Tongue (tissue), 2 donors: ENCODE results near the gene CYB561A3. TPM values are rescaled to one million over a fixed set of nuclear protein-coding genes. Genes with fewer than 3 reads are reported as not detected.
A peak's percentile ranks its signal among the peaks of the same experiment; 100 is the strongest.
"Not testable (repeated sequence)": the region's sequence is repeated elsewhere in the genome, so short reads cannot be mapped to it uniquely, and the experiment has no call there.

Source experiments
- DNase-seq: peaks from one replicate; pipeline ENCODE4 v3.0.0-alpha.2; 2015
- total RNA-seq: library from RNA; depleted of rRNA; stranded (reverse); fragments of >200 nt; gene quantifications from one replicate; pipeline ENCODE4 v1.2.3, GENCODE V29; 2014

Gene CYB561A3
- total RNA-seq: 14.2 TPM

DNA sequence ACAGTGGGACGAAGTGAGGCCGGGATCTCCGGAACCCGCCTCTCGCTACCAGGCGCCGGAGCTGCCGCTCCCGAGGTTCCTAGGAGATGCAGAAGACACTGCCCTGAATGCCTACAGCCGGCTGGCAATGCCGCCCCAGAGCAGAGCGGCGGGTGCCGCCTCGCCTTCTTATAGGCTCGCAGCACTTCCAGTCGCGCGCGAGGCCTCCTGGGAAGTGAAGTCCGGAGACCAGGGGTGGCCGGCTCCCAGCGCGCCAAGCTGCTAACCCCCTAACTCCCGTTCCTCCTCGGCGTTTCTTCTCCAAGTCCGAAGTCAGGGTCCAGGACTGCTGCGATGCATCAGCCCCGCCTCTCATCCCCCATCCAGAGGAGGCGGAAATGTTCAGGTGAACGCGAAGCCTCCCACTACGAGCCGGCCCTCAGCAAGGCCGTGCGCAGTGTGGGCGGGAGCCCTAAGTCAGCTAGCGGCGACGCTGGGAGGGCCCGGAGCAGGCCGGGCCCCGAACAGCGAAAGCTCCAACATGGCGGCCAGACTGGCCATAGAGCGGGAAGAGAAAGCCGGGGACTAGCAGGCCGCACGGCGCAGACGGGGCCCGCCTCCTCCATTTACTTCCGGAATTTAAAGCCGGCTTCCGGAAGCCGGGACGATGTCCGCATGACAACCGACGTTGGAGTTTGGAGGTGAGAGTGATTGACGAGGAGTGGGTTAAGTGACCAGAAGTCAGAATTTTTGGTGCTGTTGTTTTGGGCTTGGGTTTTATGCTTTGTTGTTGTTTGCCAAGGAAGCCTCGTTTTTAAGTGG lies at the start of gene CYB561A3, which contains the start of gene TMEM138:
Gene CYB561A3 (minus strand): TSS at position 142 of the 801 bp plus-strand sequence. CDS start 5,169 bp downstream, outside the sequence.
Gene TMEM138 (plus strand): TSS at position 634 of the 801 bp plus-strand sequence. CDS start 2,017 bp downstream, outside the sequence.
- peak; percentile 96 for DNase-seq

DNA sequence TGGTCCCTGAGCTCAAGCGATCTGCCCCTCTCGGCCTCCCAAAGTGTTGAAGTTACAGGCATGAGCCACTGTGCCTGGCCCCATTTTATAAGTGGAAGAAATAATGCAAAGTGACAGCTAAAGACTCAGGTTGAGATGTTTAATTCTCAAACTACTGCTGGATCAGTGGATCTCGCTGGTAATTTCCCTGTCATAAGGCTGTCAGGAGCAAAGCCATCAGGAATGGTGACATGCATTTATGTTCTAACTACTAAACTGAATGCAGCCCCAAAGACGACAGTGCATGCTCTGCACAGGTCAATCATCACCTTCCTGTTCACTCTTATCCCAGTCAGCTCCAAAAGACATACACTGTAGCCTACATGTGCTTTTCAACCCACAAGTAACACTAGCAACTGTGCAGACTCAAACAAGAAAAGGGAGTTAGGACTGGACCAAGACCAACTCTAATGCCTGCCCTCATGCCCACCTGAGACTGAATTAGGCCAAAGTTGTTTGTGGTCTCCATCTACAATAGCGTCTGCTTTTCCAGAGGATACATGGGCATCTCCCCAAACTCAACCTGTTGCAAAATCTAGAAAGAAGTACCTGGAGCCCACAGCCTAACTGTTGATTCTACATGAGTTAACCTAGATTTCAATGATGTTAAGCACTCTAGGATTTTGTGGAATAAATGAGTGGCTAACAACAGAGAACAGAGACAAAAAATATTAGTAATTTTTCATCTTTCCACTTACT lies 45.5 kb upstream of the CYB561A3 start:
- DNase-seq: no peak

DNA sequence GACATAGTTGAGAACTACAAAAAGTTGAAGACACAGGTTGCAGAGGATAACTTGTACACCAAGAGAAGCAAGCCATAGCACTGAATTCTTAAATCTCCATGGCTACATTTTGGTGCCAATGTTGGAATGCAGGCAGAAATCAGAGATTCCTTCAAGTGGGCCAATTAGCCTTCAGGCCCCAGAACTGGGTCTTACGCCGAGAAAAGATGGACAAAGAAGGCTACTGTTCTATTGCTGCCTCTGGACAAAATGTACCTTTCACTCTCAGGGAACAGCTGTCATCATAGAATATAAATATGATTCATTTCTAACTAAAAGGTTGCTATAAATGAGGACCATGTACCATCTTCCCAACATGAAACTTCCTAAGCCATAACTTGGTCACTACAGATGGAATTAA lies 44.4 kb upstream of the CYB561A3 start:
- no peak for DNase-seq

- DNase-seq: peak; percentile 31
Observed at GRCh38 chr11:61404641-61405040, 43.0 kb upstream of the CYB561A3 start.

DNA sequence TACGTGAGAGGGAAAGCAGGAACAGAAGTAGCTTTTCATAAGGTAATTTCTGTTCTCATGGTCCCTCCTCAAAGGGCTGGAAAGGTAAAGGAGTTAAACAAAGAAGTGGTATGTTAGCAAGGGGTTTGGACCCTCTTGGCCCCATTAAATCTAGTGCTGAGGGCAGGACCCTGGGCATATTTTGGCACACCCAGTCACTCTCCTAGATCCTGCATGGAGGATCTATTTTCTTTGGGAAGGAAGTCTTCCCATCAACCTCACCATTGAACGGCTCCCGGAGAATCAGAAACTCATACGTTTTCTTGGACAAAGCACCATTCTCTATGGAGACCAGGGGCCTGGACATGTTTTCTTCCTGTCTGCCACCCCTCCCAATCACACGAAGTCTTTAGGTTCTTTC lies 42.4 kb upstream of the CYB561A3 start:
- DNase-seq: no peak

DNA sequence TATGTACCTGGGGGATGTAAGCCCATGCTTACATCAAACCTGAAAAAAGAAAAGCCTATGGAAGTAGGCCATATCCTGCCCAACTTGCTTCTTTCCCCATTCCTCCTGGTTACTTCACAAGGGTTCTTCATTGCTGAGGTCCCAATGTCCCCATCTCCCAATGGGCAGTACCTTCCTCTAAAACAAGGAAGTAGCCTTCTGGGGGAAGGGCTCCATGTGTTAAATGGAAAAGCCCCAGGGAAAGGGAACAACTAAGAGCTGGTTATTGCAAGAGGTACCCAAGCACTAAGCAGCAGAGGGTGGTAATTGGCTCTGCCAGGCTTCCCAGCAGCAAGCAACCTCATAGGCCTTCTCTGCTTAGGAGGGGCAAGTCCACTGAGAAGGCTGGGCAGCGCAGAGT lies 42.0 kb upstream of the CYB561A3 start:
- DNase-seq: no peak

- no peak for DNase-seq
Observed at GRCh38 chr11:61401573-61401972, 39.9 kb upstream of the CYB561A3 start.

- no peak for DNase-seq
Observed at GRCh38 chr11:61401173-61401572, 39.5 kb upstream of the CYB561A3 start.

DNA sequence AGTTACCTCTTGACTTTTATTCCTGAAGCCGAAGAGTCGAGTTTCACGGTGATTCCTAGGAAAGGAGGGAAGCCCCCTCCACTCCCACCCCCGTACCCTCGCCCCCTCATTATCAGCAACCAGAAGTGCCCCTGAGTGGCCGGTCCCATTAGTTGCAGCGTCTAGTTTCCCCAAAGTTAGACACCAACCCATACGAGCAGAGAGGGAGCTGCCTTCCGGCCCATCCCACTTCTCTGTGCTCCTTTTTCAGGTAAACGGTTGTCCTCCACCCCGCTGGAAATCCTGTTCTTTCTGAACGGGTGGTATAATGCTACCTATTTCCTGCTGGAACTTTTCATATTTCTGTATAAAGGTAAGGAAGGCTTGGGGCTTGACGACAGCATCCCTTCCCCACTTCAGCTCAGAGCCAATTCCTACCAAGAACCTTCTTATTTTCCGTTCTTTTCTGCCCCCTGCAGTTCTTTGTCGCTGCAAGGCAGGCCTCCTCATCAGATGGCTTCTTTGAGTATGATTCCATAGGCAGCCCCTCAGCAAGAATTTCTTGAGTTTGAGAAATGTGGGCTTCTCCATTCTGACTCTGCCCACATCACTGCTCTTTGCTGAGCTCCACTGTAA lies 31.4 kb upstream of the CYB561A3 start:
- peak; percentile 34 for DNase-seq

DNA sequence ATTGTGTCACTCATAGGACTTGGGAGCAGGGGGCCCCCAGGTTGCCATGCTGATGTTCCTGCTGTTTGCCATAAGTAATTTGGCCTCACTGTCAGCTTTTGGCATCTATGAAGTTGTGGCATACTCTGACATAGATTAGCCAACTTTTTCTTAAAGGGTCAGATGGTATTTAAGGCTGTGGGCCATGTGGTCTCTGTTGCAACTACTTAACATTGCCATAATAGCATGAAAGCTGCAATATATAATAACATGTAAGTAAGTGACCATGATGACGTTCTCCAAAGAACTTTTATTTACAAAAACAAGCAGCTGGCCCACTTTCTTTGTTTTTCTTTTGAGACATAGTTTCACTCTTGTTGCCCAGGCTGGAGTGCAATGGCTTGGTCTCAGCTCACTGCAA lies 28.5 kb upstream of the CYB561A3 start:
- DNase-seq: no peak

GRCh38 chr11:61384271-61385242 lies 22.9 kb upstream of the CYB561A3 start:
- DNase-seq: no peak

- not testable (repeated sequence) for DNase-seq
Observed at GRCh38 chr11:61383859-61384258, 22.2 kb upstream of the CYB561A3 start.

DNA sequence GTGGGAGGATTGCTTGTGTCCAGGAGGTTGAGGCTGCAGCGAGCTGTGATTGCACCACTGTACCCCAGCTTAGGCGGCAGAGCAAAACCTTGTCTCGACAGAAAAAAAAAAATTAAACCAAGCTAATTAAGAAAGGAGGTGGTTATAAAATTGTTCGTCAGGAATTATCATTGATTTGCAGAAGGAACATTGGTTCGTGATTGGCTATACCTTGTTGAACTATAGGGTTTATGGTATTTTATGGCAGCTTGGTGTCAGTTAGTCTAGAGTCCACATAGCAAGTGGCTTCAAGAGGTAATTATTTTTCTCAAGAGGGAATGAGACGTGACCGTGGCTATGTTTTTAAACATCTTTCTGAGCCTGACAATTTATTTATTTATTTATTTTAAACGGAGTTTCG lies 19.2 kb upstream of the CYB561A3 start:
- no peak for DNase-seq

GRCh38 chr11:61378713-61379313 lies 17.1 kb upstream of the CYB561A3 start:
- DNase-seq: peak; percentile 51

DNA sequence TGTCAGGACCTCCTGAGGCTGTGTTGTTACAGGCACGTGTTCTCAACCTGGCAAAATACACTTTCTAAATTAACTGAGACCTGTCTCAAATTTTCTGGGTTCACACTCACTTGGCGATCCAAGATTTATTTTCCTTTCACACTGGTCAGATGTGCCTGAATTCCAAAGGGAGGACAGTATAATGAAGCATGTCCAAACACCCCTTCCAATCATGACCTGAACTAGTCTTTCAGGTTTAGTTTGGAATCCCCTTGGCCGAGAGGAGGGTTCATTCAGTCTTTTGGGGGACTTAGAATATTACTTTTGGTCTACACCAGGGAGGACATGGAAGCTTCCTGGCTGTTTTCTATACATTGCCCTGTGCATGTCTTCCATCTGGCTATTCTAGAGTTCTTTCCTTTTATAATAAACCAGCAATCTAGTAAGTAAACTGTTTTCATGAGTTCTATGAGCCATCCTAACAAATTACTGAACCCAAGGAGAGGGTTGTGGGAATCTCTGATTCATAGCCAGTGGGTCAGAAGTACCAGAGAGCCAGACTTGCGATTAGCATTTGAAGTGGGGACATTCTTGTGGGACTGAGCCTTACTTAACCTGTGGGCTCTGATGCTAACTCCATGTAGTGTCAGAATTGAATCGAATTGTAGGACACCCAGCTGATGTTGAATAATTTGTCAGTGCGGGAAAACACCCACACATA lies 15.9 kb upstream of the CYB561A3 start:
- DNase-seq: no peak

GRCh38 chr11:61375761-61376108 lies 14.1 kb upstream of the CYB561A3 start:
- no peak for DNase-seq

GRCh38 chr11:61372659-61373420 lies 11.2 kb upstream of the CYB561A3 start:
- no peak for DNase-seq

DNA sequence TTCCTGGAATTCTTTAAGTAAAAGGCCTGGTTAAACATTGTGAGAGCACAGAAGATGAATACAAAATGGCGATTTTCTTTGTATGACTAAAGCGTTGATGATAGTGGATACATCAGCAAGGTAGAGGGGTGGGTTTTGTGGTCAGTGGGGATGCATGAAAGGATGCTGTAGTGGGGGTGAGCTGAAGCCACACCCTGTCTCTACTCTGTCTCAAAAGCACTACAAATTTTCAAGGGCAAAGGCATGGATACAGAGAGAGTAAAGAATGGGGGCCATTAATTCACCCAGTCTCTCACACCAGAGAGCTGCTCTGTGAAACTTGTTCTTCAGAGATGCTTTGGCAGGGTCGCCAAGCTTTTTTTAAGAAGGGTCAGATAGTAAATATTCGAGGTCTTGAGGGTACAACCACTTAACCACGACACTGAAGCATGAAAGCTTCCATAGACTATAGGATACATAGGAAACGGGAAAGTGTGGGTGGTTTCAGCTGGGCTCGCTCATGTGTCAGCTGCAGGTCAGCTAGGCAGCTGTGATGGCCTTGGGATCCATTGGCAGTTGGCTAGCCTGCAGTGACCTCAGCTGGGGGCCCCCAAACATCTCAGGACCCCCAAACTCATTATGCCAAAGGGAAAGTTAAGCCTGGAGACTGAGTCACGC lies 8.8 kb upstream of the CYB561A3 start:
- DNase-seq: no peak
